Measurements from ENCODE around the gene SPATC1L. TPM values are rescaled to one million over a fixed set of nuclear protein-coding genes. Genes with fewer than 3 reads are reported as not detected.
A peak's percentile ranks its signal among the peaks of the same experiment; 100 is the strongest.
"Not testable (repeated sequence)": the region's sequence is repeated elsewhere in the genome, so short reads cannot be mapped to it uniquely, and the experiment has no call there.

The SPATC1L gene
- polyA plus RNA-seq, 1 donor: 9.0 TPM

DNA sequence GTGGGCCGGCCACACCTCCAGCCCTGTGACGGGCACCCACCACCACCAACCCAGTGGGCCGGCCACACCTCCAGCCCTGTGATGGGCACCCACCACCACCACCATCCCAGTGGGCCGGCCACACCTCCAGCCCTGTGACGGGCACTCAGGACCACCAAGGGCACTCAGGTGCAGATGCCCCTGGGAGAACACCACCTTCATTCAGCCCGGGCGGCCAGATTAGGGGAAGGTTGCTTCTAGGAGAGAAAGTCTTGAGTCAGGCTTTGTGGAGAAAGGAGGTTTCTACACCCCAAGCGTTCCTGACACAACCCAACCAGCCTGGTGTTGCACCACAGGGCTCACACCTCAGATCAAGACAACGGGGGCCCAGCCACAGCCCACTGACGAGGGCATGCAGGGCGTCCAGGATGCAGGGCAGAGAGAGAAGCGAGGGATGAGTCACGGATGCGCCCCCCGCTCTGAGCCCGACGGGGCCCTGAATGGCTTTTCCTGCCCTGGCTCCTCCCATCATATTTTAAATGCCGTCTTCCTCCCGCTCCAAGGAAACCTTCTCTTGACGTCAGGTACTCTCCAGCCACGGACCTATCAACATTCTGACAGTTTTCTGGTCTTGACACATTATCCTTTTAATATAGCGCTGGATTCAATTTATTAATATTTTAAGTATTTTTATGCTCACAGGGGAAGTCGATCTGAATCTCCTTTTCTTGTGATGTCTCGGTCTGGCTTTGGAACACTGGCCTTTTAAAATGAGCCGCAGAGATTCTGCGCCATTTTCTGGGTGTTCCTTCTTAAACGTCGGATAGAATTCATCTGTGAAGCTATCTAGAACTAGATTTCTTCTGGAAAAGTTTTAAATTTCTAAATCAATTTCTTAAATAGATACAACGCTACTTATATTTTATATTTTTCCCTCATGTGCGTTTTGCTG, 631 bp upstream of the SPATC1L start:
- DNase-seq: peak; percentile 88

DNA sequence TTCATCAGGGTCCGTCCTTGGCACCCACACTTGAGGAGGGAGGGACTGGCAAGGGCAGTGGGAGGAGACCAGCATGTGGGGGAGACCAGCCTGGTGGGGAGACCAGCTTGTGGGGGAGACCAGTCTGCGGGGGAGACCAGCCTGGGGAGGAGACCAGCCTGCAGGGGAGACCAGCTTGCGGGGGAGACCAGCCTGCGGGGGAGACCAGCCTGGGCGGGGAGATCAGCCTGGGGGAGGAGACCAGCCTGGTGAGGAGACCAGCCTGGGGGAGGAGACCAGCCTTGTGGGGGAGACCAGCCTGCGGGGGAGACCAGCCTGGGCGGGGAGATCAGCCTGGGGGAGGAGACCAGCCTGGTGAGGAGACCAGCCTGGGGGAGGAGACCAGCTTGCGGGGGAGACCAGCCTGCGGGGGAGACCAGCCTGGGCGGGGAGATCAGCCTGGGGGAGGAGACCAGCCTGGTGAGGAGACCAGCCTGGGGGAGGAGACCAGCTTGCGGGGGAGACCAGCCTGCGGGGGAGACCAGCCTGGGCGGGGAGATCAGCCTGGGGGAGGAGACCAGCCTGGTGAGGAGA, 836 bp downstream of the SPATC1L start:
- DNase-seq: not testable (repeated sequence)

DNA sequence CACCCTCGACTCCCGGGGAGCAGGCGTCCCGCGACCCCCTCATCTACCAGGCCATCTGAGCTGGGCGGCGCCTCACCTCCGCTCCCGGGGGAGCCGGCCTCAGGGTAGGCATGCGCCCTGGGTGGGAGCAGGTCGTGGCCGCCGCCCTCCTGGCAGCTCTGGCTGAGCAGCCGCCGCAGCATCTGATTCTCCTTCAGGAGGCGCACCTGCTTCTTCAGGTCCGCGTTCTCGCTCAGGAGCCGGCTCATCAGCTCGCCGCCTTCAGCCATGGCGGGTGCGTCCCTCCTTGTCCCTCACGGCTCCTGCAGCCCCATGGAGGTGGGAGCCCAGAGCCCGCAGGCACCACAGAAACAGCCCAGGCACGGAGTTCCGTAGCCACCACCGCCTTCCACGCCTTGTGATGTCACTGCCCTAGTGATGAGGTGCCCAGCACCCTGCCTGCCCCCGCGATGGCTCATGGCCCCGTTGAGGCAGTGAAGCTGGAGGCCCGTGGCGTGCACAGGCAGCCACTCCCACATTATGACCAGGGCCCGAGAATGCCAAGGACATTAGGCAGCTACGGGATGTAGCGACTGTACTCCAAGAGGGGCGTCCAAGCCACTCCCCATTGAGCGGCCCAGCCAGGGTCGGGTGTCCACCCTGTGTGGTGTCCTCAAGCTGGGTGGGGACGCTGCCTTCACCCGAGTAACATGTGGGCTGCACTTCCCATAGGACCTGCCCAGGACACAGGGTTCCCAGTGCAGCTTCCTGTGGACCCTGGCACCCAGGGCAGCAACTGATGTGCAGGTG, 1.5 kb downstream of the SPATC1L start:
- DNase-seq: no peak

DNA sequence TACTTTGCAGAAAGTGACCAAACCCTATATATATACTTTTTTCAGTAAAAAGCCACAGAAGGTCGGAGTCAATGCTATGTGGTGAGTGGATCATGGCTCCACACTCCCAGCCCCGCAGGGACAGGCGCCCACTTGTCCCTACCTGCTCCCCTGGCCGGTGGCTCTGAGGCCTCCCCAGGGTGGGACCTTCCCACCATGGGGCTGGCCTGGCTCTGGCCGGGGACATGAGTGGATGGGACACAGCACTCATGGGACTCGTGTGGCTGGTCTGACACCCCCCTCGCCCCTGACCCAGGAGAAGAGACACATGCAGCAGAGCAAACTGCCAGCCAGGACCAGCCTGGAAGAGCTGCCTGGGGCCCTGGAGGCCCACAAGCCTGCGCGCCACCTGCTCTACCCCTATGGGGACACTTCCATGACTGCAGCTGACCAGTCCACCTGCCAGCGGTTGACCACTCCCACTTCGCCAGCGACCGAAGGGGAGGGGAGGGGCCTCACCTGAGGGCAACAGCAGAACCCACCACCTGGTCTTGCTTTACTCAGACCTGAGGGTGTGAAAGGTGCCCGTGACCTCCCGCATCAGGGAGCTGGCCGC, 2.2 kb downstream of the SPATC1L start:
- DNase-seq: no peak

DNA sequence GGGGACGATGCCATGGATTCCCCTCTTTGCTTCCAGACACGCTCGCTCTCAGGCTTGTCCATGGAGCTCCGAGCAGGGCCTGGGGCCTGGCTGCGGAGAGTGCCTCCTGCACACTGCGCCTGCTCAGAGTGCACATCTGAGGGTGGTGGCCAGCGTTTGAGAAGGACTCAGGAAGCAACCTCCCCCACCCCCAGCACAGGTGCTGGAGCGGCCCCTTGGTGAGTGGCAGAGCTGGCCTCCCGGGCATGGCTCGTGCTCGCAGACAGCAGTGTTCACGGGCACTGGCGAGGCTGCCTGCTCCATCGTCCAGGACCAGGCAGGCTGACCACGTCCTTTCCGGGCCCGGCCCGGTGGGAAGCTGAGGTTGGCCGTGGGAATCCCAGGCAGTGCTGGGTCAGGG, 2.8 kb downstream of the SPATC1L start:
- DNase-seq: no peak

DNA sequence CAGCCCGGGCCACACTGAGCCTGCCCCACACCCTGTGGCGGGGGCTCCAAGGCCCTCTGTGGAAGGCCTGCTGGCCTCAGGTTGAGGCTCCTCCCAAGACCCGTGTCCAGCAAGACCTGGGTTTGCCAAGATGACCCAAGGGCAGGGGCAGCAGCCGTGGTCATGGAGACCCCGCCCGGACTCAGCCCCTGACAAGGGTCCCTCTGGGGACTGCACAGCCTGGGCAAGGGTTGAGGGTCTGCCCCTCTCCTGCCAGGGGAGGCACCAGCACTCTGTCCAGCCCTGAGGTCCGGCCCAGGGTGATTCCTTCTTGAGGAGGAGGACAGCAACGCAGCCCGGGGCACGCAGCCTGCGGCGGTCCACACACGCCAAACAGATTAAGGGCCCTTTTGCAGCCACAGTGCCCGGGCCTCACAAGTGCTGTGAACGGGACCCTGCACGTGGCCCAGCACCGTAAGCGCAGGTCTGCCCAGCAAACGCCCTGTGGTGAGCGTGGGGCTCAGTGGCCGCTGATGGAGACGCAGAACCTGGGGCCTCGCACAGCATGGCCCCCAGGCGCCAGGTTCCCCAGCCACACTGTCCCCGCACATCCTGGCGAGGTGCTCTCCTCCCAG, 3.4 kb downstream of the SPATC1L start:
- no peak for DNase-seq

DNA sequence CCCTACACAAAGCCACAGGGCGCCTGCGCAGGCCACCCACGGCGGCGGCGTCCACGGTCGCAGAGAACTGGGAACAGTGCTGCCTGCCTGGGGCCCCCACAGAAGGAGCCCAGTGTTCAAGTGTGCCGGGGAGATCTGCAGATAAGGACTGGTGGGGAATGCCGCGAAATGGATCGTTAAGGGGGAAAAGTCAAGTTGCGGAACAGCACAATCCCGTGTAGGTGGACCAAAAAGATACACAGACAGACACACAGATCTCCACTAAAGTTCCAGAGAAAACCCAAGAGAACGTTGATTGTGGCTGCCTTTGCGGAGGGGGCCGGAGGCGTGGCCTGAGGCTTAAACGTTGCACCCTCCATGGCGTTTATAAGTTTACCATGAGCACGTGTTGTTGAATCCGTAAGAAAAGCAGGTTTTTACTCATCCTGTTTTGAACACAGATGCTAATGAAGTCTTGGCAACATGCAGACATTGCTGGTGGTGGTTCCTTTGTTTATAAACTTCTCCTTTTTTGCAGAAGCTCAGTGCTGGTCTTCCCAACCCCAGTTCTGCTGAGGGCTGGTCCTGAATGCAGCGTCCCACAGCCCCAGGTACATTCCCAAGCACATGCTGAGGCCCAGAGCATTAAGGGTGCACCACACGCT, 4.1 kb downstream of the SPATC1L start:
- no peak for DNase-seq

DNA sequence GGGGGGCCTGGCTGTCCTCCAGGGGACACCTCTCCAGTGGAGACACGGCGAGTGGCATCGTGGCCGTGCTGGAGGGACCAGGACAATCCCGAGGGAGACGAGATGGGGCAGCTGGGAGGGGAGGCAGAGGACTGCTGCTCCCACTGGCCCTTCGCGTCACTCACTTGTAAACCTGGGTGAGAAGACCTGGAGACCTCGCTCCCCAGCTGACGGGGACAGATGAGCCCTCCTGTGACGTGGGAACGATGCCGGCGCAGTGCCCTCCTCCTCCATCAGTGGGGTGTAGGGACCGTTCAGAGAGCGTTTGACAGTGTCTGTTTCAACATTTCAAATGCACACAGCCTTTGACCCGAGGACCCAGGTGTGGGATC, 4.6 kb downstream of the SPATC1L start:
- no peak for DNase-seq

DNA sequence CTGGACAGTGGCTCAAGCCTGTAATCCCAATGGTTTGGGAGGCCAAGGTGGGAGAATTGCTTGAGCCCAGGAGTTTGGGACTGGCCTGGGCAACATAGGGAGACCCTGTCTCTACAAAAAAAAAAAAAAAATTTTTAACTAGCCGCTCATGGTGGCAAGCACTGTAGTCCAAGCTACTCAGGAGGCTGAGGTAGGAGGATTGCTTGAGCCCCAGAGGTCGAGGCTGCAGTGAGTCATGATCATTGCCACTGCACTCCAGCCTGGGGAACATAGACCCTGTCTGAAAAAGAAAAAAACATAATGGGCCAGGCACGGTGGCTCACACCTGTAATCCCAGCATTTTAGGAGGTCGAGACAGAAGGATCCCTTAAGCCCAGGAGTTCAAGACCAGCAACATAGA, 5.3 kb downstream of the SPATC1L start:
- no peak for DNase-seq

DNA sequence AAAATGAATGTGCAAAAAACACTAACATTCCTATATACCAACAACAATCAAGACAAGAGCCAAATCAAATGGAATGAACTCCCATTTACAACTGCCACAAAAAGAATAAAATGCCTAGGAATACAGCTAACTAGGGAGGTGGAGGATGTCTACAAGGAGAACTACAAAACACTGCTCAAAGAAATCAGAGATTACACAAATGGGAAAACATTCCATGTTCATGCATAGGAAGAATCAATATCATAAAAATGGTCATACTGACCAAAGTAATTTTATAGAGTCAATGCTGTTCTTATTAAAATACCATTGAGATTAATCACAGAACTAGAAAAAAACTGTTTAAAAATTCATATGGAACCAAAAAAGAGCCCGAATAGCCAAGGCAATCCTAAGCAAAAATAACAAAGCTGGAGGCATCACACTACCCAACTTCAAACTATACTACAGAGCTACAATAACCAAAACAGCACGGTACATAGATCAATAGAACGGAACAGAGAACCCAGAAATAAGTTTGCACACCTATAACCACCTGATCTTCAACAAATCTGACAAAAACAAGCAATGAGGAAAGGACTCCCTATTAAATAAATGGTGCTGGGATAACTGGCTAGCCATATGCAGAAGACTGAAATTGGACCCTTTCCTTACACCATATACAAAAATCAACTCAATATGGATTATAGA, 7.7 kb downstream of the SPATC1L start:
- DNase-seq: not testable (repeated sequence)

DNA sequence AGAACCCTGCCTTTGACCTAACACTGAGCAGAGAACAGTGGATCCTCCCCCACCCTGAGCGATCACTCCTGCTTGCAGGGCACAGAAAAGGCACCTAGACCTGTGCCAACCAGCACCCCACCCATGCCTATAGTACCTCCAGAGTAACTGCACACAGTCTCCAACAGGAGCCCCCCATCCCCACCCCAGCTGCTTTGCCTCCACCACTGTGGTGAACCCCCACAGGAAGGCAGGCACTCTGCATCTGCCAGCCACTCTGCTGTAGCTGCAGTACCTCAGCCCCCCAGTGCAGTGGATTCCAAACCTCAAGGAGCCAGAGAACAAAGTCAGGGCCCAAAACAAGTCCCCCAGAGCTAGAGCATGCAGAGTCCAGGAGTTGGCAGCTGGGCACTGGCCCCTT, 10.7 kb downstream of the SPATC1L start:
- DNase-seq: no peak

DNA sequence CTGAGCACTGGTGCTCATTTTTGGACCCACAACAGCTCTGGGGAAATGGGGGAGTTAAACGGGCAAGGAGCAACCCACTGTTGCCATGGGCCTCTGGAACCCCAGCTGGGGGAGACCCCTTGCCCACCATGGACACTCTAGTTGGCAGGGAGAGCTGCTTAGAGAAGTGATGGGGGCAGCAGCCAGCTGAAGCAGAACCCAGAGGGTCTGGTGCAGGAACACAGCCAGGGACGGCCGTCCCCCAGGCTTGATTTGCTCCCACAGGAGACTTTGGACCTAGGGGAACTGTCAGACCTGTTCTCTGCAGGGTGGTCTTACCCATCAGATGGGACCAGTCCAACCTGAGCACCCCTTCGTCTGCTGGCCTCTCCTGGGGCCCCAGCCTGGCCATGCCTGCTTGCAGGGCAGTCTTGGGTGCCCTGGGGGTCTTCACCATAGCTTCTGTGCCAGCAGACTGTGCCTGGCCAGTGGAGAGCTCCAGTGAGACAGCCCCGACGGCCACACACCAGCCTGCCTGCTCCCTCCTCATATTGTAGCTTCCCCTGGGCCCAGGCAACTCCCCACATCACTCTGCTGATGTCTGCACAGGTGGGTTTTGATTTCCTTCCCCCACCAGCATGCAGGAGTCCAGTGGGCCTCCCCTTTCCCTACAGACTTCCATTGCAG, 11.3 kb downstream of the SPATC1L start:
- DNase-seq: no peak

DNA sequence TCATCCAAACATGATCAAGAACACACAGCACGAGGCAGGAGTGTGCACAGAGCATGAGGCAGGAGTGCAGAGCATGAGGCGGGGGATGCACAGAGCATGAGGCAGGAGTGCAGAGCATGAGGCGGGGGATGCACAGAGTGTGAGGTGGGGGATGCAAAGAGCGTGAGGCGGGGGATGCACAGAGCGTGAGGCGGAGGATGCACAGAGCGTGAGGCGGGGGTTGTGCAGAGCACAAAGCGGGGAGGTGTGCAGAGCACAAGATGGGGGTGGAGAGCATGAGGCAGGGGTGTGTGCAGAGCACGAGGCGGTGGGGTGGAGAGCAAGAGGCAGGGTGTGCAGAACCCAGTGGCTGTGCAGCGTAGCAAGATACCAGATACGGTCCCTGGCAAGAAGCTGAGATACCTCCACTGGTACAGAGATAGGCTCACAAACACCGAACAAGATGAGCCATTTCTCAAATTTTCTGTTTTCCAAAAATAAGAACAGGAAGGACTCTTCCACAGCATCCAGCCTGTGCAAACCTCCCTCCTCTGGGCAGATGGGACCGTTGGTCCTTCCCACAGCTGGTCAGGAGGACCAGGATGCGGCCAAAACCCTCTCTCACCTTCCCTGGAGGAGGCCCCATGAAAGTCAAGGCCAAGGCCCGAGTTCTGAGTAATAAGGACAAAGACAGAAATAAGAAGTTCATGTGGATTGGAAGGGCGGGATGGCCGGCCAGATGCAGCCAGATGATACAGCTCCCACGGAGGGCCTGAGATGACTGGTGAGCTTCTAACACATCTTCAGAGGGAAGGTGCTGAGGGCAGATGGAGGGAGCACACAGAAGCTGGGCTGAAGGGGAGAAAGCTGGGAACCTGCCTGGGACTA, 12.0 kb downstream of the SPATC1L start:
- no peak for DNase-seq

DNA sequence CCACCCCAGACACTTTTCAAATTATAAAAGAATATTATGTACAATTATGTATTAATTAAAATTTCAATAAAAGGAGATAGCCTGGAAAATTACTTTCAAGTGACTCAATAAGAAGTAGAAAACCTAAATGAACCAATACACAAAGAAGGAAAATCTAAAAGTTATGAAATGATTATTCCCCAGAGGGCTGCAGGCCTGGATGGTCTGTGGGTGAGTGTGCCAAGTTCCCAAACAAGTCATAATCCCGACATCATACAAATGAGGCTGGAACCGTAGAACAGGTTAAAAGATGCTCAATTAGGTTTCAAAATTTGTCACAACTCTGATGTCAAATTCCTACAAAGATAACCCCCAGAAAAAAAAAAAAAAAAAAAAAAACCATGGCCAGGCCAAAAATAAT, 12.7 kb downstream of the SPATC1L start:
- no peak for DNase-seq

DNA sequence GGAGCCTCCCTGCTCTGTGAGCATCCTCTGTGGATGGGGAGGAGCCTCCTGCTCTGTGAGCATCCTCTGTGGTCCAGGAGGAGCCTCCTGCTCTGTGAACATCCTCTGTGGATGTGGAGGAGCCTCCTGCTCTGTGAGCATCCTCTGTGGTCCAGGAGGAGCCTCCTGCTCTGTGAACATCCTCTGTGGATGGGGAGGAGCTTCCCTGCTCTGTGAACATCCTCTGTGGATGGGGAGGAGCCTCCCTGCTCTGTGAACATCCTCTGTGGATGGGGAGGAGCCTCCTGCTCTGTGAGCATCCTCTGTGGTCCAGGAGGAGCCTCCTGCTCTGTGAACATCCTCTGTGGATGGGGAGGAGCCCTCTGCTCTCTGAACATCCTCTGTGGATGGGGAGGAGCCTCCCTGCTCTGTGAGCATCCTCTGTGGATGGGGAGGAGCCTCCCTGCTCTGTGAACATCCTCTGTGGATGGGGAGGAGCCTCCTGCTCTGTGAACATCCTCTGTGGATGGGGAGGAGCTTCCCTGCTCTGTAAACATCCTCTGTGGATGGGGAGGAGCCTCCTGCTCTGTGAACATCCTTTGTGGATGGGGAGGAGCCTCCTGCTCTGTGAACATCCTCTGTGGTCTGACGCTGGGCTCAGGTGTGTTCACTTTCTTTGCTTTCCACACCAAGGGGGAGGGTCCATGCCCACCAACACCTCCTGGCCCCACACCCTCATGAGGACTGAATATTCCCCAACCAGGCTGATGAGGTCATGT, 13.6 kb downstream of the SPATC1L start:
- DNase-seq: not testable (repeated sequence)

DNA sequence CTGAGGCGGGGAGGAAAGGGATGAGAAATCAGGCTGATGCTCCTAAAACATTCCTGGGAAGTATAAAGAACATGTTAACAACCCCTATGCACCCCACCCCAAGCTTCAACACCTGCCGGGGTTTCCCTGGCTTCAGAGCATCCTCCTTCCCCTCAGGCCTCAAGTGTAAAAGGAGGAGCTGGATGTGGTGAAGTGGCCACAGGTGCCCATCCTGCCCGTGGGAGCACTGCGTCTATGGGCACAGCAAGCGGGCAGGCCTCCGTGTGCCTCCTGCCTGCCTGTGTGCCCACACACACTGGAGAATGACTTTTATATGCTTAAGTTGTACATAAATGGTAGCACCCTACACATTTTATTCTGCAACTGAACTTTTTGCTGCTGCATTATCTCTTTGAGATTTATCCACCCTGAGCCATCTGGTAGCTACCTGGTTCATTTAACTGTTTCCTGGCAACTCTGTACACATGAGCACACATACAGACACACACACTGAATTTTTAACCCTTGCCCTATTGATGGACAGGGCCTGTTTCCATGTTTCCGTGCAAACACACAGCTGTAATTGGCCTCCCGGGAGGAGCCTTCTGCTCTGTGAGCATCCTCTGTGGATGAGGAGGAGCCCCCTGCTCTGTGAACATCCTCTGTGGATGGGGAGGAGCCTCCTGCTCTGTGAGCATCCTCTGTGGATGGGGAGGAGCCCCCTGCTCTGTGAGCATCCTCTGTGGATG, 15.4 kb downstream of the SPATC1L start:
- DNase-seq: no peak

DNA sequence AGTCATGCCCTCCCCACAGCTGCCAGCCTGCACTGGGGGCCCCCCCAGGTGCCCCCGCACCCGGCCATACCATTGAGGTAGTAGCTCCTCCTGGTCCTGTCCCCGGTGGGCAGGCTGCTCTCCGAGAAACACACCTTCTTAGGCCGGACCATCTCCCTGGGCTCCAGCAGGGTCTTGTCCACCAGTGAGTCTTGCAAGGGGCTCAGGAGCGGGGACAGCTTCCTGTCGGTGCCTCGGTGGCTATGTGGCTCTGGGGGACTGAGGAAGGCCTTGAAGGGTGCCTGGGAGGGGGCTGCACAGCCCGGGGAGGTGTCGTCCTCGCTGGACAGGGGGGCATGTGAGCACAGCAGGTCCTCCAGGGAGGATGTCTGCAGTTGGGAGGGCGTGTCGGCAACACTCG, 16.0 kb downstream of the SPATC1L start:
- no peak for DNase-seq

DNA sequence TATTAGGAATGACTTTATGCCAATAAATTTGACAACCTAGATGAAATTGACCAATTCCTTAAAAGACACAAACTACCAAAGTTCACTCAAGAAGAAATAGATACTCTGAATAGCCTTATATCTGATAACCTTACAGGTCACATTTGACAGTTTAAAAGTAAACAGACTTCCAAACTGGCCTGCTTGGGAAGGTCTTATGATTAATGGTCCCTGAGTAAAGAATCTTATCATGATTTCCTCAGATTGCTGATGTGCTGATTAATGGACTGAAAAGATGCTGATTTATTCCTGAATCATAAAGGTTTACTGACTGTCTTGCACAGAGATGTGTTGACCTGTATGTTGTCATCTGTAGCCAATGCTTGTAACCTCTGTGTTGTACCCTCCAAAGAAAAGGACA, 19.2 kb downstream of the SPATC1L start:
- DNase-seq: no peak
